Stimulated activated naive B cell treated with anti-CD40 and anti-IgM and Interleukin-4, amounts not matched to agents 10 μg/mL and 1 μg/mL and 100 μg/mL, for 72 hours (primary cell): ENCODE data around the gene ROCK1.
"Not testable (repeated sequence)": the region's sequence is repeated elsewhere in the genome, so short reads cannot be mapped to it uniquely, and the experiment has no call there.

Source experiments
- ATAC-seq, 2 donors: fragments of 150-1000 bp; cut with Tn5 transposase; replicated peaks; 2 replicates each; pipeline ENCODE4 v1.10.0; 2021; ENCODE audit warnings: moderate library complexity in 1 of 2
- DNase-seq: peaks from one replicate; pipeline ENCODE4 v3.0.0; 2021
- H3K27ac Mint-ChIP-seq: one replicate; pipeline ENCODE4 v1.8.0; 2022; ENCODE audit warnings: mild to moderate bottlenecking, mixed read lengths
- H3K27me3 Mint-ChIP-seq, 2 donors: one replicate each; pipeline ENCODE4 v1.8.0; 2022; ENCODE audit warnings: mixed read lengths in 2 of 2
- H3K36me3 Mint-ChIP-seq, 2 donors: one replicate each; pipeline ENCODE4 v1.8.0; 2022; ENCODE audit warnings: mixed read lengths in 2 of 2, mild to moderate bottlenecking in 1 of 2
- H3K4me1 Mint-ChIP-seq, 2 donors: one replicate each; pipeline ENCODE4 v1.8.0; 2022; ENCODE audit warnings: mixed read lengths in 2 of 2, mild to moderate bottlenecking in 1 of 2
- H3K4me3 Mint-ChIP-seq, 2 donors: one replicate each; pipeline ENCODE4 v1.8.0; 2022; ENCODE audit warnings: mild to moderate bottlenecking in 2 of 2, mixed read lengths in 2 of 2, moderate library complexity in 1 of 2
- H3K9me3 Mint-ChIP-seq, 2 donors: one replicate each; pipeline ENCODE4 v1.8.0; 2022; ENCODE audit warnings: mixed read lengths in 2 of 2, mild to moderate bottlenecking in 1 of 2

ROCK1 gene

DNA sequence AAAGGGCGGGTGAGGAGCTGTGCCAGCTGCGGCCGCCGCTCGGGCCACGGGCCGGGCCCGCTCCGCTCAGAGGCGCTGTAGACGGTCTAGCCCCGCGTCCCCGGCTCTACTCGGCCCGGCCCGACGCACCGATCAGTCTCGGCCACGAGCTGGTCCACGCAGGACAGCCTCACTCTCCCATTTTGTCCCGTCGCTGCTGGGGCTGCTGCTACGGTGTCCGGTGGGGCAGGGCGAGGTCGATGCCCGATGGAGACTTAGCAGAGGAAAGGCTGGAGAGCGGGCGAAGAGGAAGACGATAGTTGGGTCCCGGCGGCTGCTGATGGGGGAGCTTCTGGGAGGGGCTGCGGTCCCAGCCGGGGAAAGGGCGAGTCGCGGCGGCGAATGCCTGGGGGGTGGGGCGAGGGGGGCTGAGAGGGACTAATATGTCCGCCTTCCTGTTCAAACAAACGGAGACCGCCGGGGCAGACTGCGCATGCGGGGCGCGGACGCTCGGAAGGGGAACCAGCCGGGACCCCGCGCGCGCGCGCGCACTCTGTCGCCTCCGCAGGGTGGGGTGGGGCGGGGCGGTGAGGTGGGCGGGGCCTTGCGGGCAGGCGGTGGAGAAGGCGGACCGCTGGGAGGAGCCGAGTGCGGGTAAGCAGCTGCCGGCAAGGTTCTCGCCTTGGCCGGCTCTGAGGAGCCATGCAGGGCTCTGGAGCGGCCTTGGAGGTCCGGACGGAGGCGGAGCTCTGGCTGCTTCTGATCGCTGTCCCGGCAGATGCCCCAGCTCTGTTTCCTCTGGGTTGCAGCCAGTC lies at the start of gene ROCK1:
ROCK1 (minus strand) TSS at position 468 of the 794 bp plus-strand sequence. CDS start 903 bp downstream, outside the sequence.
- peaks cover 5 to 13% of the 10 kb centered on the region in 2 donors for H3K4me1 Mint-ChIP-seq
- peak within 1 kb of the TSS; percentile 99 for H3K27ac Mint-ChIP-seq
- DNase-seq (peak; percentile 96), ATAC-seq (peak; percentile 88 to 89)
- H3K27me3 Mint-ChIP-seq: no peaks in the 10 kb centered on the region
- peak within 1 kb of the TSS; percentile 97 to 99 for H3K4me3 Mint-ChIP-seq
- peaks cover 3 to 7% of the 10 kb centered on the region in 2 donors for H3K36me3 Mint-ChIP-seq
- H3K9me3 Mint-ChIP-seq: no peaks in the 10 kb centered on the region

DNA sequence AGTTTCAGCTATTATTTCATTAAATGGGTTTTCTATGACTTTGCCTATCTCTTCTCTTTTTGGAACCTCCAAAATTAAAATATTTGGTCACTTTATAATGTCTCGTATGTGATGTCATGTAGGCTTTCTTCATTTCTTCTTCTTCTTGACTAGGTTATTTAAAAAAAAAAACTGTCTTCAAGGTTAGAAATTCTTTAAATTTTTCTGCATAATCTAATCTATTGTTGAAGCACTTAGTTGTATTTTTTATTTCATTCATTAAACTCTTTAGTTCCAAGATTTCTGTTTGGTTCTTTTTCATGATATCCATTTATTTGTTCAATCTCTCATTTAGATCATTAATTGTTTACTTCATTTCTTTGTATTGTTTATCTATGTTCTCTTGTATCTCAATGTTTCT lies 43.8 kb upstream of the ROCK1 start:
- peaks cover 1 to 4% of the 10 kb centered on the region in 2 donors for H3K36me3 Mint-ChIP-seq
- no peak overlapping the region for H3K27ac Mint-ChIP-seq
- DNase-seq: no peak
- no peak for ATAC-seq
- no peaks in the 10 kb centered on the region for H3K27me3 Mint-ChIP-seq
- no peak overlapping the region for H3K4me3 Mint-ChIP-seq
- peaks cover 23 to 24% of the 10 kb centered on the region in 2 donors for H3K9me3 Mint-ChIP-seq
- H3K4me1 Mint-ChIP-seq: no peaks in the 10 kb centered on the region

DNA sequence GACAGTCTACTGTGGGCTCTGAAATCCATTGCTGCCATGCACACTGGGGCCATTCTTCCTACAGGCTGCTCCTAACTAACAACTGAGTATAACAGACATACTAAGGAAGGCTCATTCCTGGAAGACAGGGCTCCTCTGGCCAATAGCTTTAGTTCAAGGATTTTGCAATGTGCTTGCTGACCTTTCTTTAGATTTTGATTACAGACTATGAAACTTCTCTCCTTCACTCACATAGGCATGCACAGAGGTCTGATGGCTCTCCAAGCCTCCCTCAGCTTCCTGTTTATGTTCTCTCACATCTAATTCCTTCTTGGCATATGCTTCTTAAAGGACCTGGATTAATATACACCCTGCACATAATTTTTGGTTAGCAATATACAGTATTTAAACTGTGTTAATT lies 34.4 kb upstream of the ROCK1 start:
- ATAC-seq (no peak), DNase-seq (no peak)
- peaks cover 4 to 6% of the 10 kb centered on the region in 2 donors for H3K27me3 Mint-ChIP-seq
- H3K27ac Mint-ChIP-seq: no peak overlapping the region
- no peak overlapping the region for H3K4me3 Mint-ChIP-seq
- H3K36me3 Mint-ChIP-seq: no peaks in the 10 kb centered on the region
- H3K9me3 Mint-ChIP-seq: peaks cover 0 to 8% of the 10 kb centered on the region in 2 donors
- H3K4me1 Mint-ChIP-seq: no peaks in the 10 kb centered on the region

DNA sequence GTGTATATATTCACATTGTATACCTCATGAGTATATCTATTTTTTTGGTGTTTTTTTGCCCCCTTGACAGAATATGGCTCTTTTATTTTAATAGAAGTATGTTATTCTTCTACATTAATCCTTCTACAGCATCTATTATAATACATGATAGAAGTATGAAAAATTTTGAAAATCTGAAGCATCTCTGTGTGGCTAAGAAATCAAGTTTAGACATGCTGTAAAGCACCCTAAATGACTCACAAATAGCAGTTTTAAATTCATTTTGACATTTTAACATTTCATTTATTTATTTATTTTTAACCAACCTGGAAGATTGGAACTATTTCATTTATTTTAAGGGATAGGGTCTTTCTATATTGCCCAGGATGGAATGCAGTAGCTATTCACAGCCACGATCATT lies 33.8 kb upstream of the ROCK1 start:
- no peak overlapping the region for H3K27ac Mint-ChIP-seq
- no peak overlapping the region for H3K4me3 Mint-ChIP-seq
- H3K27me3 Mint-ChIP-seq: peaks cover 4 to 6% of the 10 kb centered on the region in 2 donors
- no peak for DNase-seq
- H3K4me1 Mint-ChIP-seq: no peaks in the 10 kb centered on the region
- H3K9me3 Mint-ChIP-seq: peaks cover 0 to 6% of the 10 kb centered on the region in 2 donors
- H3K36me3 Mint-ChIP-seq: no peaks in the 10 kb centered on the region
- no peak for ATAC-seq

DNA sequence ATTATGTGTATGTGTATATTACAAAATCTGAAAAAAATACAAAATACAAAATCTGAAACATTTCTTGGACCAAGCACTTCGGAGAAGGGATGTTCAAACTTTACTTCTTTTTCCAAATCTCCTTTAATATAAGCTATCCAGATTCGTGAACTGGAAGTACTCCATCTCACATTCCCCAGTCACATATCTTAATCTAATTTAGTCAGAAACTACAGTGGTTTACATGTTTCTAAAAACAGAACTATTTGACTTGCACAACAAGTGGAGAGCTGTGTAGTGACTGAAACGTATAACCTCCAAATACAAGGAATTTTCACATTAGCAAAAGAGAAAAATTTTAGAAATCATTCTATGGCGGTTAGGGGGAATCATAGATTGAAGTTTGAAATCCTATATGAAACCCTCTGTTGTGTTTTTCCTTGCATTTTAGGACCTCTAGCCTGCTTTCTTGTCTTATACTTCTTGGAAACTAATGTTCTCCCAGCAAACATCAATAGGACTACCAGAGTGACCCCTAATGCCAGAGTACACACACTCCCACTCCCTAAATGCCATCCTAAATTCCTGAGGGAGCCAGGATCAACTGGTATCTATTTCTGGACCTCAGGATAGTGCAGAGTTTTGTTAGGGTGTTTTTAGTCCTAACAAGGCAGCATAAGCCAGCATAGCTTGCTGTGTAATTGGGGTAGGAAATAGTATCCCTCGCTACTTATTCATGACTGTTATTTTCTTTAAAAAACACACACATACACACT lies 30.2 kb upstream of the ROCK1 start:
- H3K27ac Mint-ChIP-seq: no peak overlapping the region
- H3K4me1 Mint-ChIP-seq: no peaks in the 10 kb centered on the region
- no peaks in the 10 kb centered on the region for H3K36me3 Mint-ChIP-seq
- ATAC-seq (no peak), DNase-seq (no peak)
- H3K4me3 Mint-ChIP-seq: no peak overlapping the region
- peaks cover 0 to 6% of the 10 kb centered on the region in 2 donors for H3K27me3 Mint-ChIP-seq
- H3K9me3 Mint-ChIP-seq: no peaks in the 10 kb centered on the region

DNA sequence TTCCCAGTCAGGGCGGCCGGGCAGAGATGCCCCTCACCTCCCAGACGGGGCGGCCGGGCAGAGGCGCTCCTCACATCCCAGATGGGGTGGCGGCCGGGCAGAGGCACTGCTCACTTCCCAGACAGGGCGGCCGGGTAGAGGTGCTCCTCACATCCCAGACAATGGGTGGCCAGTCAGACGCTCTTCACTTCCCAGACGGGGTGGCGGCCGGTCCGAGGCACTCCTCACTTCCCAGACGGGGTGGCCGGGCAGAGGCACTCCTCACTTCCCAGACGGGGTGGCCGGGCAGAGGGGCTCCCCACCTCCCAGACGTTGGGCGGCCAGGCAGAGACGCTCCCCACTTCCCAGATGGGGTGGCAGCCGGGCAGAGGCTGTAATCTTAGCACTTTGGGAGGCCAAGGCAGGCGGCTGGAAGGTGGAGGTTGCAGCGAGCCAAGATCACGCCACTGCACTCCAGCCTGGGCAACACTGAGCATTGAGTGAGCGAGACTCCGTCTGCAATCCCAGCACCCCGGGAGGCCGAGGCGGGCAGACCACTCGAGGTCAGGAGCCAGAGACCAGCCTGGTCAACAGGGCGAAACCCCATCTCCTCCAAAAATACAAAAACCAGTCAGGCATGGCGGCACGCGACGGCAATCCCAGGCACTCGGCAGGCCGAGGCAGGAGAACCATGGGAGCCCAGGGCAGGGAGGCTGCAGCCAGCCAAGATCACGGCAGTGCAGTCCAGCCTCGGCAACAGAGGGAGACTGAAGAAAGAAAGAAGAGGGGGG lies 26.3 kb upstream of the ROCK1 start:
- not testable (repeated sequence) for H3K9me3 Mint-ChIP-seq, H3K27me3 Mint-ChIP-seq, DNase-seq, ATAC-seq, H3K4me3 Mint-ChIP-seq, H3K36me3 Mint-ChIP-seq, H3K4me1 Mint-ChIP-seq, H3K27ac Mint-ChIP-seq

DNA sequence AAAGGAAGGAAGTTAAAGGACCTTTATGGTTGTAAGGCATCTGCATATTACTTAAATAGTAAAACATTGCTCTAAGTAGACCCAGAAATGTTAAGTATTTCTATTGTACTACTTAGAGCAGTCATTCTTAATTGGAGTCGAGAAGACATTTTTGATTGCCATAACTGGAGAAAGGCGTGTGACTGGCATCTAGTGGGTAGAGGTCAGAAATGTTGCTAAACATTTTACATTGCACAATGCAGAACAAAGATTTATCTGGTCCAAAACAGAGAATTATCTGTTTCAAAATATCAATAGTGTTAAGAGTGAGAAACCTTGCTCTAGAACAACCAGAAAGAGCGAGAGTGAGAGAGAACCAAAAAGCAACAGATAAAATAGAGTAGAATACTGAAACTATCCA lies 23.3 kb upstream of the ROCK1 start:
- no peaks in the 10 kb centered on the region for H3K27me3 Mint-ChIP-seq
- no peaks in the 10 kb centered on the region for H3K9me3 Mint-ChIP-seq
- no peak for DNase-seq
- ATAC-seq: peak in 1 of 2 donors; percentile 54
- no peaks in the 10 kb centered on the region for H3K36me3 Mint-ChIP-seq
- no peak overlapping the region for H3K4me3 Mint-ChIP-seq
- H3K27ac Mint-ChIP-seq: no peak overlapping the region
- no peaks in the 10 kb centered on the region for H3K4me1 Mint-ChIP-seq

DNA sequence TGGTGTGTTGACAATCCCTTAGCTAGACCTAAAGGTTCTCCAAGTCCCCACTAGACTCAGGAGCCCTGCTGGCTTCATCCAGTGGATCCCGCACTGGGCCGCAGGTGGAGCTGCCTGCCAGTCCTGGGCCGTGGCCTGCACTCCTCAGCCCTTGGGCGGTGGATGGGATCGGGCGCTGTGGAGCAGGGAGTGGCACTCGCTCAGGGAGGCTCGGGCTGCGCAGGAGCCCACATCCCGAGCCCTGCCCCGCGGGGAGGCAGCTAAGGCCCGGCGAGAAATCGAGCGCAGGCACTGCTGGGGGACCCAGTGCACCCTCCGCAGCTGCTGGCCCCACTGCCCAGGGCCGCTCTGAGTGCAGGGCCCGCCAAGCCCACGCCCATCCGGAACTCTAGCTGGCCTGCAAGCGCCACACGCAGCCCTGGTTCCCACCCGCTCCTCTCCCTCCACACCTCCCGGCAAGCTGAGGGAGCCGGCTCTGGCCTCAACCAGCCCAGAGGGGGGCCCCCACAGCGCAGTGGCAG lies 20.8 kb upstream of the ROCK1 start:
- Mint-ChIP-seq H3K36me3 (no peaks in the 10 kb centered on the region), H3K4me3 (no peak overlapping the region), H3K9me3 (no peaks in the 10 kb centered on the region), H3K27ac (no peak overlapping the region), H3K27me3 (no peaks in the 10 kb centered on the region), H3K4me1 (no peaks in the 10 kb centered on the region)
- no peak for ATAC-seq
- DNase-seq: no peak

DNA sequence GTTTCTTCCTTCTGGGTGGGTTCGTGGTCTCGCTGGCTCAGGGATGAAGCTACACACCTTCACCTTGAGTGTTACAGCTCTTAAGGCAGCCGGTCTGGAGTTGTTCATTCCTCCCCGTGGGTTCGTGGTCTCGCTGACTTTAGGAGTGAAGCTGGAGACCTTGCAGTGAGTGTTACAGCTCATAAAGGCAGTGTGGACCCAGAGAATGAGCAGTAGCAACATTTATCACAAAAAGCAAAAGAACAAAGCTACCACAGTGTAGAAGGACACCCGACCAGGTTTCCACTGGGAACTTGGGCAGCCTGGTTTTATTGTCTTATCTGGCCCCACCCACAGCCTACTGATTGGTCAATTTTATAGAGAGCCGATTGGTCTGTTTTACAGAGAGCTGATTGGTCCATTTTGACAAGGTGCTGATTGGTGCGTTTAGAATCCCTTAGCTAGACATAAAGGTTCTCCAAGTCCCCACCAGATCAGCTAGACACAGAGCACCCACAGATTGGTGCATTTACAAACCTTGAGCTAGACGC lies 20.1 kb upstream of the ROCK1 start:
- no peaks in the 10 kb centered on the region for H3K36me3 Mint-ChIP-seq
- no peak overlapping the region for H3K4me3 Mint-ChIP-seq
- H3K4me1 Mint-ChIP-seq: no peaks in the 10 kb centered on the region
- no peaks in the 10 kb centered on the region for H3K9me3 Mint-ChIP-seq
- H3K27ac Mint-ChIP-seq: no peak overlapping the region
- no peaks in the 10 kb centered on the region for H3K27me3 Mint-ChIP-seq
- no peak for DNase-seq
- ATAC-seq: no peak

DNA sequence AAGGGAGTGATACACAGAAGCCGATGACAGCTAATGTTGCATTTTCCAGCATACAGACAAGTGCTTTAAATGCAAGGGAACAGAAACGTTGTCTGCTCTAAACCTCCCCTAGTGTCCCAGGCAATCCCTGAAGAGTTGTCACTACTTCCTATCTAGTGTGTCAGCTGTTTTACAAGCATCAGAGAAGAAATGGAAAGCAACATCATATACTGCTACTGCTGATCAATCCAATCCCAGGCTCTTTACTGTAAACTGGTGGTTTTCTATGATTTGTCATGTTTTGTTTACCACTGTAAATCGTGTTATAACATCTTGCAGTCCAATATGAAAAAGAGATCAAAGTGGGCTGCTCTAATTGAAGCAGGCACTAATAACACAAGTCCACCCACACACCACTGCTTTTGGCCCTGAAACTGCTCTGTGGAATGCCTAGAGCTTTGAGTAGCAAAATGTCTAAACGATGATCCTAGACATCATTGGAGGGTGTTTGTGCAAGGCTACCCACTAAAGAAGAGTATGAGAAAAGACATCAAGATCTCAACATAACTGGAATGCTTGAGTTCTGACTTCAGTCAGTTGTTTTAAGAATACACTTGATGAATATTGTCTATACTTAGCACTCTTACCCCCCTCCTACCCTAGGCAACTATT lies 18.1 kb upstream of the ROCK1 start:
- H3K9me3 Mint-ChIP-seq: no peaks in the 10 kb centered on the region
- ATAC-seq (no peak), DNase-seq (no peak)
- H3K4me3 Mint-ChIP-seq: no peak overlapping the region
- H3K36me3 Mint-ChIP-seq: no peaks in the 10 kb centered on the region
- no peaks in the 10 kb centered on the region for H3K4me1 Mint-ChIP-seq
- H3K27me3 Mint-ChIP-seq: no peaks in the 10 kb centered on the region
- no peak overlapping the region for H3K27ac Mint-ChIP-seq

DNA sequence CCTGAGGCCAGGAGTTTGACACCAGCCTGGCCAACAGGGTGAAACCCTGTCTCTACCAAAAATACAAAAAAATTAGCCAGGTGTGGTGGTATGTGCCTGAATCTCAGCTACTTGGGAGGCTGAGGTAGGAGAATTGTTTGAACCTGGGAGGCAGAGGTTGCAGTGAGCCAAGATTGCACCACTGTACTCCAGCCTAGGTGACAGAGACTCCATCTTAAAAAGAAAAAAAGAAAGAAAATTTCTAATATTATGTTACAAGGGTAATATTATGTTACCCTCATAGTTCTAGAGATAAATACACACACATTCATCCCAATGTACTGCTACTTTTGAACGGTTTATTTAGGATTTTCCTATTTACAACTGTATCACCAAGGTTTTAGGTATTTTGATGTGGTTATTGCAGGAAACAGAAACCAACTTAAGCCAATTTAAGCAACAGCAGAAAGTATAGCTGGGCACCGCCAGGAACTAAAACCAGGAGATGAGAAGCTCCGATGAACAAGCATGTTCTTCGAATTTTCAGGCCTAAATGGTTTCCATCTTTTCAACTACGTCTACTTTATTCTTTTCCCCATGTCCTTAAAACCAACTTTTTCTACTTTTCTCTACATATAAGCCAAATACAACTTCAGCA lies 11.8 kb upstream of the ROCK1 start:
- DNase-seq (no peak), ATAC-seq (no peak)
- no peaks in the 10 kb centered on the region for H3K9me3 Mint-ChIP-seq
- H3K4me3 Mint-ChIP-seq: no peak overlapping the region
- peaks cover 0 to under 1% of the 10 kb centered on the region in 2 donors for H3K4me1 Mint-ChIP-seq
- H3K27ac Mint-ChIP-seq: no peak overlapping the region
- H3K27me3 Mint-ChIP-seq: no peaks in the 10 kb centered on the region
- no peaks in the 10 kb centered on the region for H3K36me3 Mint-ChIP-seq

DNA sequence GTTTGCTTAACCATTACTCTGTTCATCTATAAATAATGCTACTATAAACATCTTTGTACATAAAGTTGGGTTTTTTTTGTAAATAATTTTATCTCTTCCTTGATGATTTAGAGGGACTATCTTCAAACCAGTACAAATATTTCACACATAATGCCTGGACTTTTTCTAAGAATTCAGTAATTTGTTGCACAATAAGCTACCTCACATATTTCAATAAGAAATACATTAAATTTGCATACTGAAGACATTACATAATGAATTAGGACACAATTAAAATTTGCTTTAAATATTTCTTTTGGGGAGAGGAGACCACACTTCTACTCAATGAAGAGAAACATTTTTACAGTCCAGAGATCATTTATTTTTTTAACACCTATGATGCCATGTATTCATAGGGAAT lies 7.2 kb upstream of the ROCK1 start:
- Mint-ChIP-seq H3K4me1 (peaks cover 8 to 12% of the 10 kb centered on the region in 2 donors), H3K36me3 (no peaks in the 10 kb centered on the region), H3K4me3 (no peak overlapping the region), H3K27me3 (no peaks in the 10 kb centered on the region), H3K27ac (no peak overlapping the region), H3K9me3 (no peaks in the 10 kb centered on the region)
- ATAC-seq: no peak
- DNase-seq: no peak

DNA sequence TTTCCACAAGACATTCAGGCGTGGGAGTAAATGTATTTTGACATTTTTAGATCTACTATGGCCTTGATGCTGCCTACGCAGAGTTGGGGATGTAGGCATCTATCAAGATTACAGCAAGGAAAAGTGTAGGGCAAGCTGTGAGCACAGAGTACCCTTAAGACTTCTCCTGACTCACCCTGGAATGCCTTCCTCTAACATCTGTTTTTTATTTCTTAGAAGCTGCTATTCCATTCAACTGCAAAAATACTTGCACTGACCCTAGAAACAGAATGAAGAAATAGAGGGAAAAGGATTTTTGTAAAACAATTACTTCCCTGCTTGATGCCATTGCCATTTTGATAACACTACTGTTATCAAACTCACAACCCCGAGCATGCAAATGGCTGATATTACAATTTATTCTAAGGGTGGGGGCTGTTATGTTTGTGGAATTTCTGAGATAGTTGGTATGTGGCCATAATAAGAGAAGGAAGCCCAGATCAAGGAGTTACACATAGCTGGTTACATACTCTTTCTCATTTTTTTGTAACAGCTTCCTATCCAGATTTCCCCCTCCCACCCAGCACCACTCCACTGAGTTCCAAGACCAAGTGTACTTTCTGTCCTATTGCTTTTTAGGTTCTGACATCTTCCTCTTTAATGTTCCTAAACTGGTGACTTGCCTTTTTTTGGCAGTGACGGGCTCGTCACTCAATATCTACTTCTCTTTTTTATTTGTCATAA lies 6.0 kb upstream of the ROCK1 start:
- peak overlapping the region; percentile 43 for H3K27ac Mint-ChIP-seq
- no peak overlapping the region for H3K4me3 Mint-ChIP-seq
- no peaks in the 10 kb centered on the region for H3K9me3 Mint-ChIP-seq
- H3K27me3 Mint-ChIP-seq: no peaks in the 10 kb centered on the region
- ATAC-seq (peak; percentile 64 to 86), DNase-seq (no peak)
- peaks cover 8 to 12% of the 10 kb centered on the region in 2 donors for H3K4me1 Mint-ChIP-seq
- H3K36me3 Mint-ChIP-seq: no peaks in the 10 kb centered on the region
